Mucosa of descending colon (tissue), 3 donors: ENCODE measurements around the gene PTGDS. TPM values are rescaled to one million over a fixed set of nuclear protein-coding genes. Genes with fewer than 3 reads are reported as not detected.

Experiments
- ATAC-seq: fragments of 200-7000 bp; cut with Tn5 transposase; one replicate; pipeline ENCODE4 v1.9.1; 2020; ENCODE audit warnings: mild to moderate bottlenecking, moderate library complexity
- DNase-seq, 3 donors: peaks; one replicate each; pipeline ENCODE4 v3.0.0-alpha.2; 2020
- H3K36me3 ChIP-seq: fragments of 200-600 bp; one replicate; pipeline ENCODE4 v1.8.0; 2021; ENCODE audit warnings: low read depth, mild to moderate bottlenecking
- H3K4me1 ChIP-seq: fragments of 200-600 bp; one replicate; pipeline ENCODE4 v1.8.0; 2021; ENCODE audit warnings: low read depth, mild to moderate bottlenecking
- H3K4me3 ChIP-seq: fragments of 200-600 bp; one replicate; pipeline ENCODE4 v1.8.0; 2021; ENCODE audit warnings: mild to moderate bottlenecking
- H3K9me3 ChIP-seq: fragments of 200-600 bp; one replicate; pipeline ENCODE4 v1.8.0; 2021; ENCODE audit warnings: mild to moderate bottlenecking
- intact Hi-C, 2 donors: fragments of 100-400 bp; cut with DNase I in 1 of 2; cut with micrococcal nuclease in 1 of 2; formaldehyde crosslinking; loops; one replicate each; pipeline versions ENCODE4 v1.11.0 to v1.11.1; 2022; cut with DNase I, micrococcal nuclease
- total RNA-seq, 3 donors: library from RNA; stranded (reverse); fragmentation: NEBNext Ultra II Directional in 2 of 3; extraction: Animal tissue kit (Norgen Biotek cat#: 25700) in 2 of 3; gene quantifications; one replicate each; pipeline versions ENCODE4 v1.2.1 to v1.2.4, GENCODE V29; 2021 to 2023
- TF ChIP-seq, protein P1 (sequence below): fragments of 200-600 bp; IDR thresholded peaks from one replicate; pipeline ENCODE4 v1.8.0; 2022; ENCODE audit warnings: antibody characterized with exemption, mild to moderate bottlenecking
- donor health status: DM: no; HTN: no; CAD: no; lungs with moderate emphysema.
- donor health status: DM: no; HTN: no; CAD: no.
- donor health status: DM: no; HTN: yes; CAD: no.

Gene PTGDS
- total RNA-seq, 3 donors from 2014 or later: 2.5 to 45.4 (median 16.1) TPM

DNA sequence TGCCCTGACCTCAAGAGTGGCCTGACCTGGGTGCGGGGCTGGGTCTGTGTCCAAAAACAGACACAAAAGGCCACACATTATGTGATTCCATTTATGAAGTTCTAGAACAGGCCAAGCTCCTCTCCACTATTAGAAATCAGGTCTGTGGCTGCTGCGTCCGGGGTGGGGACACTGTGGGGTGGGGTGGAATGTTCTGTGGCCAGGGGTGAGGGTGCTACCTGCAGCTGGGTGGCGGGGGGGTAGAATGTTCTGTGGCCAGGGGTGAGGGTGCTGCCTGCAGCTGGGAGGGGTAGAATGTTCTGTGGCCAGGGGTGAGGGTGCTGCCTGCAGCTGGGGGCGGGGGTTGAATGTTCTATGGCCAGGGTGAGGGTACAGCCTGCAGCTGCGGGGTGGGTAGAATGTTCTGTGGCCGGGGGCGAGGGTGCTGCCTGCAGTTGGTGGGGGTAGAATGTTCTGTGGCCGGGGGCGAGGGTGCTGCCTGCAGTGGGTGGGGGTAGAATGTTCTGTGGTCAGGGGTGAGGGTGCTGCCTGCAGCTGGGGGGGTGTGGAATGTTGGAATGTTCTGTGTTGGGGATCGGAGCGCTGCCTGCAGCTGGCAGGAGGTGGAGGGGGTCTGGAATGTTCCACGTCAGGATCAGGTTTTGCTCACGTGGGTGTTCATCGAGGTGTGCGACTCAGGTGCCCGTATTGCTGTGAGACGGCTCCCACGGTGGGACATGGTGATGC is 16.9 kb upstream of the PTGDS start:
- H3K9me3 ChIP-seq: no peaks in the 10 kb centered on the region
- no peak overlapping the region for H3K4me3 ChIP-seq
- no peaks in the 10 kb centered on the region for H3K36me3 ChIP-seq
- DNase-seq: peak in 1 of 3 donors; percentile 70
- peak; percentile 10 for ATAC-seq
- peaks cover 9% of the 10 kb centered on the region for H3K4me1 ChIP-seq
- intact Hi-C loops: no loop called here
- TF ChIP-seq, protein P1, sequence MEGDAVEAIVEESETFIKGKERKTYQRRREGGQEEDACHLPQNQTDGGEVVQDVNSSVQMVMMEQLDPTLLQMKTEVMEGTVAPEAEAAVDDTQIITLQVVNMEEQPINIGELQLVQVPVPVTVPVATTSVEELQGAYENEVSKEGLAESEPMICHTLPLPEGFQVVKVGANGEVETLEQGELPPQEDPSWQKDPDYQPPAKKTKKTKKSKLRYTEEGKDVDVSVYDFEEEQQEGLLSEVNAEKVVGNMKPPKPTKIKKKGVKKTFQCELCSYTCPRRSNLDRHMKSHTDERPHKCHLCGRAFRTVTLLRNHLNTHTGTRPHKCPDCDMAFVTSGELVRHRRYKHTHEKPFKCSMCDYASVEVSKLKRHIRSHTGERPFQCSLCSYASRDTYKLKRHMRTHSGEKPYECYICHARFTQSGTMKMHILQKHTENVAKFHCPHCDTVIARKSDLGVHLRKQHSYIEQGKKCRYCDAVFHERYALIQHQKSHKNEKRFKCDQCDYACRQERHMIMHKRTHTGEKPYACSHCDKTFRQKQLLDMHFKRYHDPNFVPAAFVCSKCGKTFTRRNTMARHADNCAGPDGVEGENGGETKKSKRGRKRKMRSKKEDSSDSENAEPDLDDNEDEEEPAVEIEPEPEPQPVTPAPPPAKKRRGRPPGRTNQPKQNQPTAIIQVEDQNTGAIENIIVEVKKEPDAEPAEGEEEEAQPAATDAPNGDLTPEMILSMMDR: no peak

- peaks cover 9% of the 10 kb centered on the region for H3K4me1 ChIP-seq
- DNase-seq (no peak), ATAC-seq (no peak)
- no peaks in the 10 kb centered on the region for H3K36me3 ChIP-seq
- TF ChIP-seq, protein P1: no peak
- no peak overlapping the region for H3K4me3 ChIP-seq
- intact Hi-C loops: no loop called here
- no peaks in the 10 kb centered on the region for H3K9me3 ChIP-seq
Measured at GRCh38 chr9:136960938-136961275, 16.4 kb upstream of the PTGDS start.

- ATAC-seq (no peak), DNase-seq (no peak)
- intact Hi-C loops: no loop called here
Measured at GRCh38 chr9:136961279-136962065, 15.8 kb upstream of the PTGDS start.

DNA sequence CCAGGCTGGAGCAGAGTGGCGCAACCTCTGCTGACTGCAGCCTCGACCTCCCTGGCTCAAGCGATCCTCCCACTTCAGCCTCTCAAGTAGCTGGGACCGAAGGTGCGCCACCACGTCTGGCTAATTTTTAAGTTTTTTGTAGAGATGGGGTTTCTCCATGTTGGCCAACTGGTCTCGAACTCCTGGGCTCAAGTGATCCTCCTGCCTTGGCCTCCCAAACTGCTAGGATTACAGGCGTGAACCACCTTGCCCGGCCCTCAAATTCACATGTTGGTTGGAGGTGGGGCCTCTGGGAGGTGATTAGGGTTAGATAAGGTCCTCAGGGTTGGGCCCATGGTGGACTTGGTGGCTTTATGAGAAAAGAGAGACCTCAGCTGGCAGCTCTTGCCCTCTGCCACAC is 15.1 kb upstream of the PTGDS start:
- H3K36me3 ChIP-seq: no peaks in the 10 kb centered on the region
- intact Hi-C loops: no loop called here
- H3K9me3 ChIP-seq: no peaks in the 10 kb centered on the region
- DNase-seq: no peak
- H3K4me1 ChIP-seq: peaks cover 9% of the 10 kb centered on the region
- no peak overlapping the region for H3K4me3 ChIP-seq
- TF ChIP-seq, protein P1: no peak
- no peak for ATAC-seq

More at GRCh38 chr9:136961279-136962065, 15.8 kb upstream of the PTGDS start:
- Histone ChIP-seq H3K9me3 (no peaks in the 10 kb centered on the region), H3K4me1 (peaks cover 9% of the 10 kb centered on the region), H3K4me3 (no peak overlapping the region), H3K36me3 (no peaks in the 10 kb centered on the region)
- TF ChIP-seq, protein P1: no peak

DNA sequence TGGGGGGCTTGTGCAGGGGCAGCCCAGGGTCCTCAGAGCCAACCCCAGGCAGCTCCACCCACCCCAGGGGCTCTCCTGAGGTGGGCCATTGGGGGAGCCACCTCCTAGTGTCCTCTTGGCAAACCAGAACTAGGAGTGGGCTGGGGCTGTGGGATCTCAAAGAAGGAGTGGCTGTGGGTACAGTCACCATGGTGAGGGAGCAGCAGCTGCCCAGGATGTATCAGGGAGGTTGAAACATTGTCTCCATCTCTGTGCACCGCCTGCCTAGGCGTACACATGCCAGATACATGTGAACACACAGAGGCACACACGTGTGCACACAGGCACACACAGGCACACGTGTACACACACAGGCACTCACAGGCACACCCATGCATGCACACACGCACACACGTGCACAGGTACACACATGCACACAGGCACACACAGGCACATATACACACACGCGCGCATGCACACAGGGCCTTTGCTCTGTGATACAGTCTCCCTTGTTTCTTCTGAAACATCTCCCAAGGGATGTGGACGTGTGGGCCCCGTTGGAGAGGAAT is 14.5 kb upstream of the PTGDS start:
- Histone ChIP-seq H3K4me3 (no peak overlapping the region), H3K36me3 (no peaks in the 10 kb centered on the region), H3K4me1 (peaks cover 9% of the 10 kb centered on the region), H3K9me3 (no peaks in the 10 kb centered on the region)
- ATAC-seq: no peak
- DNase-seq: no peak
- intact Hi-C loops: no loop called here
- TF ChIP-seq, protein P1: no peak
